GM21447 (cell line): ENCODE data around the gene TOLLIP.
"Not testable (repeated sequence)": the region's sequence is repeated elsewhere in the genome, so short reads cannot be mapped to it uniquely, and the experiment has no call there.

Experiments used
- ATAC-seq: cut with Tn5 transposase; IDR thresholded peaks from one replicate; pipeline ENCODE4 v1.9.1; 2021; ENCODE audit not compliant: unreplicated experiment

TOLLIP gene

GRCh38 chr11:1344056-1344635 lies 34.7 kb upstream of the TOLLIP start:
- no peak for ATAC-seq

DNA sequence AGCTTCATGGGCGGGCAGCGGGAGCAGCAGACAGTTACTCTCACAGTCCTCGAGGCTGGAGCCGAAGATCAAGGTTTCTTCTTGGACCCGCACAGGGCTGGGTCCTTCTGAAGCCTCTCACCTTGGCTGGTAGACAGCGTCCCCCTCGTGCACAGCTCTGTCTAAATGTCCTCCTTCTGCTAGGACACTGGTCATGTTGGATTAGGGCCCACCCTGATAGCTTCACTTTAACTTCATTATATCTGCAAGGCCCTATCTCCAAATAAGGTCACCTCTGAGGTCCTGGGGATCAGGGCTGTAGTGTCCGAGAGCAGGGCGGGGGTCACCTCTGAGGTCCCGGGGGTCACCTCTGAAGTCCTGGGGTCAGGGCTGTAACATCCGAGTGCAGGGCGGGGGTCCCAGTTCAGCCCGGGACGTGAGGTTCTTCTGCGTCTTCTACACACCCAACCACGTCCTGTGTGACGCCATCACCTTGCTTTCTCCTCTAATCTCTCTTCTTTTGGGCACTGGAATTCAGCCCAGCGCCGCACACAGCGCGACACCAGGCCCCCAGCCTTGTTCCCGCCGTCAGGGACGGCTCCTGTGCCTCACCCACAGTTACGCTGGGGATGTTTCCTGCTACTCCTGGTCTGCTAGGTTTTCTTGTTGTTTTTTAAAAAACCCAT lies 34.1 kb upstream of the TOLLIP start:
- ATAC-seq = no peak

- no peak for ATAC-seq
These were observed 33.5 kb upstream of the TOLLIP start for GRCh38 chr11:1342946-1343345.

- no peak for ATAC-seq
These were observed 32.6 kb upstream of the TOLLIP start for GRCh38 chr11:1341928-1342524.

GRCh38 chr11:1341226-1341625 lies 31.8 kb upstream of the TOLLIP start:
- ATAC-seq = not testable (repeated sequence)

DNA sequence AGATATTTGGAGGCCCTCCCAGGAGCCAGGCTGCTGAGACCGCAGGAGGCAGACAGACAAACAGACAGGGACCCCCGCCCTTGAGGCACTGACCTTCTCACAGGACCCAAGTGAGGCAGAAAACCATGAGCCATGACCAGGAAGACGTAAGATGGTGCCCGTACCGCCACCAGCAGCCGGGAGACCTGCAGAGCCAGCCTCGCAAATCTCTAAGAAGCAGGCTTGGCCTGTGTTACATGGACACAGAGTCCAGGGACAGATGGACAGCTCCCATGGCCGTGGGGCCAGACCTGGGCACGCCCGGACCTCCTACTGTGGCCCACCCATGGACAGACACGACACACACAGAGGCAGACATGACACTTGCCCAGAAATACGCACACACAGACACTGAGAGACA lies 30.7 kb upstream of the TOLLIP start:
- ATAC-seq = no peak

DNA sequence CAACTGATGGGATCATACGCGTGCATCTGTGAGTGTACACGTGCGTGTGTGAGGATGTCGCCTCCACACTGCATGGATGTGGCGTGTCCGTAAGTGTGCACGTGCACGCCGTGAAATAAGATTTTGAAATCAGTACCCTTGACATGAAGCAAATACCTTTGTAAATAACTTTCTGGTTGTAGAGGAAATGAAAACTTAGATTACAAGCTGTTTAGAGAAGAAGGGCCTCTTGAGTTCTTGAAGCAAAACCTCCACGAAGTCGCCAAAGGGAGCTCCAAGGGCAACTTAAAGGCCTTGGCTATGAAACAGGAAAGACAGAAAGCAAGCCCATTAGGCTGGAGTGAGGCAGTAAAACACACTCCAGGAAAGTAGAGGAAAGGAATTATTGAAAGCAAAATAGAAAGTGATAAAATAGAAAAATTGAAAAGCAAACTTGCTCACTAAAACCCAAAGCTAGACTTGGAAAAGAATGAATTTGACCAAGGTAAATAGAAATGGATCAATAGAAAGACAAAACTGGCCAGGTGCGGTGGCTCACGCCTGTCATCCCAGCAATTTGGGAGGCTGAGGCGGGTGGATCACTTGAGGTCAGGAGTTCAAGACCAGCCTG lies 29.7 kb upstream of the TOLLIP start:
- ATAC-seq = no peak

DNA sequence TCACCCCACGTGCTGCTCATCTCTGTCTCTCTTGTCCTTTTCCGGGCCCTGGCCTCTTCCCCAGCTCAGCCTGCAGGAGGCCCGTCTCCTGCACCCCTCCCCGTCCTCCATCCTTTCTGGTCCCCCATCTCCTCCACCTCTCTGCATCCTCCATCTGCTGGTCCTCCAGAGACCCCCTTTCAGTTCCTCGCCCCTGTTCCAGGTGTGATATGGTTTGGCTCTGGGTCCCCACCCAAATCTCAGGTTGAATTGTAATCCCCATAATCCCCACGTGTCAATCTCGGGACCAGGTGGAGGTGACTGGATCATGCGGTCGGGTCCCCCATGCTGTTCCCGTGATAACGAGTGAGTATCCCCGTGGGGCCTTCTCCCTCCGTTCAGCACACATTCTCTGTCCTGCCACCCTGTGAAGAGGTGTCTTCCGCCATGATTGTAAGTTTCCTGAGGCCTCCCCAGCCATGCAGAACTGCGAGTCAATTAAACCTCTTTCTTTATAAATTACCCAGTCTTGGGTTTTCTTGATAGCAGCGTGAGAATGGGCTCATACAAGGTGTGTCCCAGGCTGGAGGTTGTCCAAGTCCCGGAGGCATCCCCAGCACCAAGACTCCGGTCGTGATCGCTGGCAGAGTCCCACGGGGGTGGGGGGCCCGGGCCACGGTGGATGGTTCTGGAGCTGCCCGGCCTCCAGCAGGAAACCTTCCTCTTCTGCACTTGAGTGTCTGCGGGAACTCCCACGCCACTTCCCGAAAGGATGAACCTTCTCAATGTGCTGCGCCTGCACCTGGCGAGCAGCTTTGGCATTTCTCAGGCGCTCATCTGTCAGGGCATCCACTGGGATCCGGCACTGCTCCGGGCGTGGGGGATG lies 29.0 kb upstream of the TOLLIP start:
- no peak for ATAC-seq

- ATAC-seq = no peak
These were observed 28.2 kb upstream of the TOLLIP start for GRCh38 chr11:1337647-1338007.

DNA sequence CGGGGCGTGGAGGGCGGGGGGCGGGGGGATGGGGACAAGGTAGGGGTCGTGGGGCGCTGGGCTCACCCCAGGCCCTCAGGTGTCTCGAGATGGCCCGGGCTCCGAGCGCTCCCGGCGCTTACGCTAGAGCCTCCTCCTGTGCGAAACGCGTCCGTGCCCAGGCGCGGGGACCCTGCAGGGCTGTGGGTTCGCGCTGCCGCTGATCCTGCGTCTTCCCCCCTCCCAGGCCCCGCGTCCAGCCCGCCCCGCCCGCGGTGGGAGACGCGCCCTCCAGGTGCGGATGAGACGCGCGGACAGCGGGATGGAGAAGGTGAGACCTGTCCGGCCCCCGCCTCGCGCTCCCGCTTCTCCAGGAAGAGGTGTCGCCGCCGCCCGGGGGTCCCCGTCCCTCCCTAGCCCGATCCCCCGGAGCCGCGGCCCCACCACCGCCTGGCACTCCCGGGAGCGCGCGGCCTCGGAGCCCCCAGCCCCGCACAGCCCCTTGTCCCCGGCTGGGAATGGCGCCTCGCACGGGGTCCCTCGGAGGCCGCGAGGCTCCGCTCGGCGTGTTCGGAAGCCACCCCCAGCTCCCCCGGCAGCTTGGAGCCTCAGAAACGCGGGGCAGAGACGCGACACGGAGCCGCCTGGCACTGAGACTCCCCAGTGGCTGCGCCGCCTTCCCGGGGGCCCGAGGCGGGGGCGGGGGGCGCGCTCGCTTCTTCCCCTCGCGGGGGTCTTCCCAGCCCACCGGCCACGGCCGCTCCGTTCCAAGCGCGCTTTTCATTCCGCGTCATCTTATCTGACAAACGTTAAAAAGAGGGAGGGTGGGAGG lies 27.6 kb upstream of the TOLLIP start:
- no peak for ATAC-seq

- no peak for ATAC-seq
These were observed 26.7 kb upstream of the TOLLIP start for GRCh38 chr11:1335811-1336761.

- ATAC-seq = no peak
These were observed 25.9 kb upstream of the TOLLIP start for GRCh38 chr11:1335264-1335810.

DNA sequence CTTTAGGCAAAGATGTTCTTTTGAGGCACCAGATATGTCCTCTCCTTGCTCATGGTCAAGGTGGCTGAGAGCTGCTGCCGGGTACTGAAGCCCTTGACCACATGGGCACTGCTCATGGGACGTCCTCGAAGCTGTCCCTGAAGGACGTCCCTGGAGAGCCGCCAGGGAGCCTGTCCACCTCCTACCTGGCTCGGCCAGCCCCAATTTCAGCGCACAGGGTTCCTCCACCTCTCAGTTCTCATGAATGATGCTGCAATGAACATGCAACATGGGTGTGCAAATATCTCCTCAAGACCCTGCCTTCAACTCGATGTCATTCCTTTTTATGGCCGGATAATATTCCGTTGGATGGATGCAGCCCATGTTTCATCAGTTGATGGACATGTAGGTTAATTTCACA lies 24.4 kb upstream of the TOLLIP start:
- no peak for ATAC-seq

- ATAC-seq = no peak
These were observed 23.8 kb upstream of the TOLLIP start for GRCh38 chr11:1333091-1333772.

DNA sequence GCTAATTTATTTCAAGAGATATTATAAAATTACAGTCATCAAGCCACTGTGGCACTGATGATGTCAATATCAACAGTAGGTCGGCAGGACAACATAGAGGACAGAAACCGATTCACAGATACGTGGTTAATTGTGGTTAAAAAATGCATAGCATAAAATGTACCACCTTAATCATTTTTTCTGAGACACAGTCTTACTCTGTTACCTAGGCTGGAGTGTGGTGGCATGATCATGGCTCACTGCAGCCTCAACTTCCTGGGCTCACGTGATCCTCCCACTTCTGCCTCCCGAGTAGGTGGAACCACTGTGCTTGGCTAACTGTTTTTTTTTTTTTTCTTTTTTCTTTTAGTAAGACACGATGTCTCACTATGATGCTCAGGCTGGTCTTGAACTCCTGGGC lies 21.0 kb upstream of the TOLLIP start:
- no peak for ATAC-seq

GRCh38 chr11:1327064-1327460 lies 17.6 kb upstream of the TOLLIP start:
- no peak for ATAC-seq

- ATAC-seq = no peak
These were observed 17.1 kb upstream of the TOLLIP start for GRCh38 chr11:1326435-1327063.

GRCh38 chr11:1323774-1324173 lies 14.3 kb upstream of the TOLLIP start:
- ATAC-seq = no peak
